NCI-H1048 (cell line): ENCODE results near the gene GRWD1.

ENCODE experiments used
- DNase-seq: peaks from one replicate; lab custom pipeline; 2025; lab: John Stamatoyannopoulos, UW

Gene GRWD1

DNA sequence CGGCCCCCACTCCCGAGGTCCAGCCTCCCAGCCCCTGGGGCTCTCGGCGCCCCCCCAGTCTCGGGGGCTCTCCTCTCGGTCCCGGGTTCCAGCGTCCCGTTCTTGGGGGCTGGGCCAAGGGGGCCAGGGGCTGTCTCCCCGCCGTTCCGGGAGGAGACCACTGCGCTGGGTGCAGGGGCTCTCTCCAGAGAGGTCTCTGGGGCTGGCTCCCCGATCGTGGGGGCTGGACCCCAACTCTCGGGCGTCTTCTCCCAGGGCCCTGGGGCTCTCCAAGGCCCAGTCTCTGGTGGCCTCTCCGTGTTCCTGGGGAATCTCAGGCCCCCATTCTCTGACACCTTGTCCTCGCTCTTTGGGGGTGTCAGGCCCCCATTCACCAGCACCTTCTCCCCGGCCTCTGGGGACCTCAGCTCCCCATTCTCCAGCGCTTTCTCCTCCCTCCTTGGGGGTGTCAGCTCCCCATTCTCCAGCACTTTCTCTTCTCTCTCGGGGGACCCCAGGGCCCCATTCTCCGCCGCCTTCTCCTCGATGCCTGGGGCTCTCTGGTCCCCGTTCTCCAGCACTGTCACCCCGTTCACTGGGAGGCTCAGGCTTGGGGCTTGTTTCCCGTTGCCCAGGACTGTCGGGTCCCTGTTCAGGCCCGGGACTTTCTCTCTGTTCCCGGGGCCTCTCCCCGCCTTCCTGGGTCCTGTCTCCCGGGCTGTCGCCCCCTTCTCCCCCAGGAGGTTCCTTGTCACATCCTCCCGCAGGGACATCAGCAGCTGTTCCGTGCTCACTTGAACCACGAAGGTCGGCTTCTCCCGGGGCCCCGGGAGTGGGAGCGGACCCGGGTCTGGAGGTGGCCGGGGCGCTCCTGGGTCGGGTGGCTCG, 52.2 kb downstream of the GRWD1 start:
- DNase-seq: no peak

GRCh38 chr19:48498595-48499311, 53.0 kb downstream of the GRWD1 start:
- no peak for DNase-seq

DNA sequence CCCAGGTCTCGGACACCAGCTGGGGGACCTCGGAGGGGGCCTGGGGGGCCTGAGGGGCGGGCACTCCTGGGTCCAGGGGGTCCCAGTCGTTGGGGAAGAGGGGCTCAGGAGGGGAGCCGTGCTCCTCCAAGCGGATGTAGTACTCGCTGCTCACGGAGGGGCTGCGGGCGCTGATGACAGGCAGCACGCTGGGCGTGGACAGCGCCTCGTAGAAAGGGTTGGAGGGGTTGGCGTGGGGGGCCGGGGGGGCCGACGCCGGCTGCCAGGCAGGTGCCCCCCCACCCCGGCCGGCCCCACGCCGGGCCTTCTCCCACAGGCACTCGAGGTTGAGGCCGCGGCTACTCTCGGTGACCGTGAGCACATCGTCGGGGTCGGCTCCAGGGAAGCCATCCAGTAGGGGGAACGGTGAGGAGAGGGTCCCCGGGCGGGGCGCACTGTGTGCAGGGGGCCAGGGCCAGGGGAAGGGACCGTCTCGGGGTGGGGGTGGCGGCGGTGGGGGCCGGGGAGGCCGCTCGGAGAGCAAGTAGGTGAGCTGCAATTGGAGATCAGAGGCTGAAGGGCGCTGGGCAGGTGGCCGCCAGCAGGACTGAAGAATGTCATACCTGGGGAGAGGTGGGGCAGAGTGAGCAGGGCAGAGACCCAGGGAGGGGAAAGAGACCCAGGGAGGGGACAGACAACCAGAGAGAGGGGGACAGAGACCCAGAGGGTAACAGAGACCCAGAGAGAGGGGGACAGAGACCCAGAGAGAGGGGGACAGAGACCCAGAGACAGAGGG, 53.7 kb downstream of the GRWD1 start:
- no peak for DNase-seq

GRCh38 chr19:48500830-48501493, 55.2 kb downstream of the GRWD1 start:
- DNase-seq: no peak

DNA sequence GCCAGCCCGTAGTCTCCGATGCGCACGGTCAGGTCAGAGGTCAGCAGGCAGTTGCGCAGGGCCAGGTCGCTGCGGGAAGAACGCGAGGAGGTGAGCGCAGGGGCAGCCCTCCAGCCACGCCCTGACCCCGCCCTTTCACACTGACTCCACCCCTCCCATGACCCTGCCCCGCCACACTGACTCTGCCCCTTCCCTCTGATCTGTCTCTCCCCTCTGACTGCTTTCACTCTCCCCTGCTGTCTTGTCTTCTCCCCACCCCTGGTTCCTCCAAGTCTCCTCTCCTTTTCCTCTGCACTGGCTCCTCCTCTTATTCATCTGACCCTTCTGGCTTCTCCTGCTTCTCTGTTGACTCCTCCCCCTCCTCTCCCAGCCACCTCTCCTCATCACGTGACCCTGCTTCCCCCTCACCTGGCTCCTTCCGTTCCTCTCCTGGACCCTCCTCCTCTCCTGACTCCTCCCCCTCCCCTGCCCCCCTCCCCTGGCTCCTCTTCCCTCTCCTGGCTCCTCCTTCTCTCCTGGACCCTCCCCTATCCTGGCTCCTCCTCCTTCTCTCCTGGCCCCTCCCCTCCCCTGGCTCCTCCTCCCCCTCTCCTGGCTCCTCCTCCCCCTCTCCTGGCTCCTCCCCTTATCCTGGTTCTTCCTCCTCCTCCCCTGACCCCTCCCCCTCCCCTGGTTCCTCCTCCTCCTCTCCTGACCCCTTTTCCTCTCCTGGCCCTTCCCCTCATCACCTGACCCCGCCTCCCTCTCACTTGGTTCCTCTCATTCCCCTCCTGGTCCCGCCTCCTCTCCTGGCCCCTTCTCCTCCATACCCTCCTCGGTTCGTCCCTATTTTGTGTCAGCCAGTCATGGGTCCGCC, 55.9 kb downstream of the GRWD1 start:
- DNase-seq: peak; percentile 97

- no peak for DNase-seq
Observed at GRCh38 chr19:48502350-48503018, 56.7 kb downstream of the GRWD1 start.

DNA sequence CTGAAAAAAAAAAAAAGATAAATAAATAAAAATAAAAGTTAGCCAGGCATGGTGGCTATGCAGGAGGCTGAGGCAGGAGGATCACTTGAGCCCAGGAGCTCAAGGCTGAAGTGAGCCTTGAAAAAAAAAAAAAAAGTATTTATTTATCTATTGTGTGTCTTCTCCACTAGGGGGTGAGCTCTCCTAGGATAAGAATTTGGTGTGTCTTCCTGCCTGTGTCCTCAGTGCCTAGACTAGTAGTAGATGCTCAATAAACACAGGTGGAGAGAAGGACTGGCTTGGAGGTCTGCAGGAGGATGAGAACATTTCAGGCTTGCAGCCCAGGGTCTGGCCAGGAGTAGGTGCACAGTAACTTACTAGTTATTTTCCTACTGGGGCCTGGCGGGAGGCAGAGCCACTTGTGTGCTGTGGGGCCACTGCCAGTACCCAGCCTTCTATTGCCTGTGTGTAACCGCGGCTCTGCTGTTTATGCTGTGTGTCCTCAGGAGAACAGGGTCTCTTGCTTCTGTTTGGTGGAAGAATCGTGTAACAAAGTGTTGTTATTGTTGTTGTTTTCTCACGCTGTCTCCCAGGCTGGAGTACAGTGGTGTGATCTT, 60.5 kb downstream of the GRWD1 start:
- no peak for DNase-seq
